HG02678 (cell line): ENCODE results near the gene USP43.

Experiments used
- ATAC-seq: cut with Tn5 transposase; IDR thresholded peaks from one replicate; pipeline ENCODE4 v1.9.1; 2021; ENCODE audit warnings: mild to moderate bottlenecking, moderate library complexity; ENCODE audit not compliant: unreplicated experiment

Gene USP43

GRCh38 chr17:9705745-9706144, 60.4 kb downstream of the USP43 start:
- no peak for ATAC-seq

DNA sequence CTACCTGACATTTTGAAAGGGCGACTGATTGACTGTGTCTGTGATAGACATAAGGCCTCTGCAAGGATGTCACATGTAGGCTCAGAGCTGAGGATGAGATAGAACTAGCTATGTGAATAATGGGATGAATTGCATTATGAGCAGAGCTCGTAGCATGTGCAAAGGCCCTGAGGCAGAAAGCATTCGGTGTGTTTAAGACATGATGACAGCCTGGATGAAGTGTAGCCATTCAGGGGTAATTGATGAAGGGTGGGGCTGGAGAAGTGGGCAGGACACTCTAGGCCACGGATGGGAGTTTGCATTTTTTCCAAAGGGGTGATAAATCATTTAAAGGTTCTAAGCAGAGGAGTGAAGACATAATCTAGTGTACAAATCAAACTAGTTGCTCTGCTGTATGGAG, 62.6 kb downstream of the USP43 start:
- no peak for ATAC-seq

DNA sequence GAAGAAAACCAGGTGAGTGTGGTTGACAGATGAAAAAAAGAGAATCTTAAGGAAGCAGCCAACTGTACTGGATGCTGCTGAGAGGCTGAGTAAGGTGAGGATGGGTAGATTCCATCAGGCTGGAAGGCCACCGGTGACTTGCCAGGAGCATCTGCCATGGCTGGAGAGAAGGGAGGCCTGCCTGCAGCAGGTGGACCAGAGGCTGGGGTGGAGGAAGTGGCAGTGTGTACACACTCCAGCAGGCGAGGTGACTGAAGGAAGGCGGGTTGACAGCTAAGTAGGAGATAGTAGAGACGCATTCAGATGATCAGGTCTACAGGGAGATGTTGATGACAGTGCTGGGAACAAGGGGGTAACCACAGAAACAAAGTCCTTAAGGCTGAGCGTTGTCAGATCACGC, 69.5 kb downstream of the USP43 start:
- no peak for ATAC-seq

GRCh38 chr17:9715503-9716016, 70.2 kb downstream of the USP43 start:
- no peak for ATAC-seq

GRCh38 chr17:9725575-9725974, 80.3 kb downstream of the USP43 start:
- ATAC-seq: no peak

- ATAC-seq: no peak
Observed at GRCh38 chr17:9726291-9726690, 81.0 kb downstream of the USP43 start.

GRCh38 chr17:9728005-9728404, 82.7 kb downstream of the USP43 start:
- ATAC-seq: no peak

DNA sequence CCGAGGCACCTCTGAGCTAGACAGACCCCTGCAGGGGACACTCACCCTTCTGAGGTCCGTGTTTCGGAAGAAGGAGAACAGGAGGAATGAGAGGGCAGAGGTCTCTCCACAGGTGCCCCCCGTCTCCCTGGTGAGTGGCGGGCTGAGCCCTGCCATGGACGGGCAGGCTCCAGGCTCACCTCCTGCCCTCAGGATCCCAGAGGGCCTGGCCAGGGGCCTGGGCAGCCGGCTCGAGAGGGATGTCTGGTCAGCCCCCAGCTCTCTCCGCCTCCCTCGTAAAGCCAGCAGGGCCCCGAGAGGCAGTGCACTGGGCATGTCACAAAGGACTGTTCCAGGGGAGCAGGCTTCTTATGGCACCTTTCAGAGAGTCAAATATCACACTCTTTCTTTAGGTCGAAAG, 83.2 kb downstream of the USP43 start:
- ATAC-seq: no peak

- ATAC-seq: no peak
Observed at GRCh38 chr17:9729034-9729650, 83.8 kb downstream of the USP43 start.

GRCh38 chr17:9729735-9730420, 84.6 kb downstream of the USP43 start:
- no peak for ATAC-seq

GRCh38 chr17:9750524-9750923, 105.2 kb downstream of the USP43 start:
- no peak for ATAC-seq

DNA sequence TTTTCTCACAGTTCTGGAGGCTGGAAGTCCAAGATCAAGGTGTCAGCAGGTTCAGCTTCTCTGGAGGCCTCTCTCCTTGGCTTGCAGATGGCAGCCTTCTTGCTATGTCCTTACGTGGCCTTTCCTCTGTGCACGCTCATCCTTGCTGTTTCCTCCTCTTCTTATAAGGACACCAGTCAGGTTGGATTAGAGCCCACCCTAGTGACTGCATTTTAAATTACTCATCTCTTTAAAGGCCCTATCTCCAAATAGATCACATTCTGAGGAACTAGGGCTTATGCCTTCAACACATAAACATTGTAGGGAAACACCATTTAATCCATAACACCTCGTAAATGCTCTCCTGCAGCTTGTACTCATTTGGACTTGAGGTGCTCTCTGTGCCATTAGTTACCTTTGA, 109.8 kb downstream of the USP43 start:
- no peak for ATAC-seq

DNA sequence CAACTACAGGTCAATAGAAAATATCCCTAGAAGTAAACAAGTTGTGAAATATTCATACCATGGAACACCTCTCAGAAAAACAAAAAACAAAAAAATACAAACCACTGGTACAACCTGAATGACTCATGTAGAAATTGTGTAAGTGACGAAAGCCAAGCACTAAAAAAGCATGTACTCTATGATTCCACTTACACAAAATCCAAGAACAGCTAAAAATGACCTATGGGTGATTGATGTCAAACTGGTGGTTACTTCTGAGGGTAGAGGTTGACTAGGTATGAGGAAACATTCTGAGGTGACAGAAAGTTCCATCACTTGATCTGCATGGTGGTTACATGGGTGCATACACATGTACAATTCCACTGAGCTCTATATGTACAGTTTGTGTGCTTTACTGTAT, 114.9 kb downstream of the USP43 start:
- no peak for ATAC-seq

GRCh38 chr17:9763643-9764042, 118.3 kb downstream of the USP43 start:
- no peak for ATAC-seq

GRCh38 chr17:9765322-9765721, 120.0 kb downstream of the USP43 start:
- ATAC-seq: no peak

- ATAC-seq: no peak
Observed at GRCh38 chr17:9766970-9767369, 121.7 kb downstream of the USP43 start.

DNA sequence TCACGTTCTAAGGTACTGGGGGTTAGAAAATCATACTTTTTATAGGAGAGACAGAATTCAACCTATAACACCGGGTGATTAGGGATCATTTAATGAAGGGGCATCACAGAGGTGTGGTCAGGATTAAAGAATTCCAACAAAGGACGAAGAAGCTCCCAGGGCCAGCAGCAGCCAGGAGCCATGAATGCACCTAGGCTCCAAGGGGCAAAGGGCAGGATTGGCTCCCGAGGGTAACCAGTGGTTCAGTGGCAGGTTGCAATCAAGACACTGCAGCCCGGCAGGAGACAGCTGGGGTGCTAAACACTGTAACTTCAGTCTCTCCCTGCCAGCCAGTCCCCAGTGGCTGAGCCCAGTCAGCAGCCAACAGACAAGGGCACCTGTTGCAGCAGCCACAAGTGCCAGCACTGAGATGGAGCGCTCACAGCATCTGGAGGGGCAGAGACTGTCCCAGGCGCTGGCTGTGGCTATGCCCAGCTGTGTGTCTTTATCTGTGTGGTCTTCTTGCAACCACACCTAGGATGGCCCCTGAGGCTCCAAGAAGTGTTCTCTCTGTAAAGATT, 122.2 kb downstream of the USP43 start:
- ATAC-seq: no peak

DNA sequence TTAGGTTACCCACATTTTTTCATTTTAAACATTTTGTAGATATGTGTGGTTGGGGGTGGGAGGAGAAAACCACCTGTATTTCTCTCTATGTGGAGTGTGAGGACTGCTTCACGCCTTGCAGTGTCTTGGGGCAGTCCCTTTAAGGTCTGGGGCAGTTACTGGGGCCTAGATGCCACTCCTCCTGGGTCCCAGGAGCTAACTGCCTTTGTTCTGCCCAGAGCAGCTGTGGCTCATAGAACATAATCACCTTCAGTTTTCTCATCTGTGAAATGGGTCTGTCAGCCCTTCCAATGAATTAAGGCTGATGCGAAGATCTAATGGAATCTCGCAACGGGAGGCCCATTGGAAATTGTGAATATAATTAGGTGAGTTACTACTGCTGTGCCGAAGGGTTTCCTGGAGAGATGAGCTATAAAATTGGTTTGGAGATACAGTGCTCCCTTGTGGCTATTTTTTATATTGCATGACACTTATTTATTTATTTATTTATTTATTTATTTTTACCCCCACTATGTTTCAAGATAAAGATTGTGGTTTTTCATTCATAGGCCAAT, 123.1 kb downstream of the USP43 start:
- no peak for ATAC-seq

DNA sequence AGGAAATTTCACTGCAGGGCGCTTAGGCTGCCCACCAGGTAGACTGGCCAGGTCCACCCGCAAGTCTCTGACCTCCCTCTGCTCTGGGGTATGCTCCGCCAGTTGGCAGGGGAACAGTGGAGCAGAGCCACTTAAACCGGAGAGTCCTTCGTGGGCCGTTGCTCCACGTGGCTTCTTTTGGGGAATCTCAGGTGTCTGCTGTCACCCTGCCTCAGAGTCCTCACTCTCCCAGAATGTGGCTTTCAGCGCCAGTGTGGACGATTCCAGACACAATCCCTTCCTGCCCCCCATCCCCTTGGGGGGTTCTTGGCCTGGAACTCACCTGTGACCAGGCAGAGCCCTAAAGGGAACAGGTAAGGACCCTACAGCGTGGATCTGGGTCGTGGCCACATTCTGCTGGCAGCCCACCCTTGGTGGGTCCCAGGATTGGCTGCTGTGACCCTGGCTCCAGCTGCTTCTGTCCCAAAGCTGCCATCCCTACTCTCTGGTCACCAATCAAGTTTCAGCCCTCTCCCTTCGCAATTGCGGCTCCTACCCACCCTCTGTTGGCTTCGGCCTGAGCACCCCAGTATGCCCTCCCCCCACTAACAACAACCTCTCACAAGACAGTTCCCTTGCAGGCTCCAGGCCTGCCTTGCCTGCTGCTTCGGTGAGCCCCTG, 123.8 kb downstream of the USP43 start:
- ATAC-seq: no peak

- ATAC-seq: no peak
Observed at GRCh38 chr17:9771465-9771864, 126.1 kb downstream of the USP43 start.

DNA sequence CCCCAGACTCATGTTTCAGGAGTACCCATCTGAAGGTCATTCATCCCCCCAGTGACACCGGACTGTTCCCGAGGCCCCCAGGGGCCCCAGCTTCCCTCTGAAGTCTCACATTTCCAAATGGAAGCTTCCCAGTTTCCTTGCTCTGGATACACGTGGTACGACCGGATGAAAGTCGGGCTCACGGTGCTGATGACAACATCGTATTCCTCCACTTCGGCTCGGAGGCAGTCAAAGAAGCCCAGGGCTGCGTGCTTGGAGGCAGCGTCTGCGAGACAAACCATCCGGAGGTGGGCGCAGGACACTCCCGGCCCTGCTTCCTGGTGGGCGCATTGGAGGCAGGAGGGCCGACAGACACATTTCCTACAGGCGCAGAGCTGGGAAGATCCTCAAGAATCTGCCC, 127.3 kb downstream of the USP43 start:
- ATAC-seq: no peak

- no peak for ATAC-seq
Observed at GRCh38 chr17:9776911-9777310, 131.6 kb downstream of the USP43 start.
